ENCODE data around the gene GPBP1.
"Not testable (repeated sequence)": the region's sequence is repeated elsewhere in the genome, so short reads cannot be mapped to it uniquely, and the experiment has no call there.

Gene GPBP1

DNA sequence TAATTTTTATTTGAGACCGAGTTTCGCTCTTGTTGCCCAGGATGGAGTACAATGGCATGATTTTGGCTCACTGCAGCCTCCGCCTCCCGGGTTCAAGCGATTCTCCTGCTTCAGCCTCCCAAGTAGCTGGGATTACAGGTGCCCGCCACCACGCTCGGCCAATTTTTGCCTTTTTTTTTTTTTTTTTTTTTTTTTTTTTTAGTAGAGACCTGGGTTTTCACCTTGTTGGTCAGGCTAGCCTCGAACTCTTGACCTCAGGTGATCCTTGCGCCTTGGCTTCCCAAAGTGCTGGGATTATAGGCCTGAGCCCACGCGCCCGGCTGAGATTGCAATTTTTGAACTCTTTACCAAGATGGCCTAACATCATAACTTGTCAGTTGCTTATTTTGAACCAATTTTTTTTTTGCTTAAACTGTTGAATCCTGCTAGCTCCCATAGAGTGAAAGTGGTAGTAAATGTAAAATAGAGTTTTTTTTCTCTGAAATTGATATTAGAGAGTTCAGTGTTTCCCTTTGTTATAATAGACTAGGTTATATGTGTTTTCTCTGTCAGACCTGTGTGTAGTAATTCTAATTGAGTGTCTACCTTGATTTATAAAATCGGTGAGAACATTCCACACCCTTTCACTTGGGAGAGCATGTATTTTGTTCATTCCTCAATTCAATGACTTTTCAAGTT is 3.8 kb downstream of the GPBP1 start:
- no peak for DNase-seq (ENCODE audit: low read depth)

DNA sequence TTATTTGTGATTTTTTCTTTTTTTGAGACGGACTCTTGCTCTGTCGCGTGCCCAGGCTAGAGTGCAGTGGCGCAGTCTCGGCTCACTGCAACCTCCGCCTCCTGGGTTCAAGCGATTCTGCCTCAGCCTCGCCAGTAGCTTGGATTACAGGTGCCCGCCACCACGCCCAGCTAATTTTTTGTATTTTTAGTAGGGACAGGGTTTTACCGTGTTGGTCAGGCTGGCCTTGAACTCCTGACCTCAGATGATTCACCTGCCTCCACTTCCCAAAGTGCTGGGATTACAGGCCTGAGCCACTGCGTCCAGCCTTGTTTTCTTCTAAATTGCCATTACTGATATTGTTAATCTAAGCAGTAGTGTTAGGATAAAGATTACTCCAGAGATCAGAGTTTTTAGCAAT is 4.4 kb downstream of the GPBP1 start:
- not testable (repeated sequence) for DNase-seq (ENCODE audit: low read depth)

DNA sequence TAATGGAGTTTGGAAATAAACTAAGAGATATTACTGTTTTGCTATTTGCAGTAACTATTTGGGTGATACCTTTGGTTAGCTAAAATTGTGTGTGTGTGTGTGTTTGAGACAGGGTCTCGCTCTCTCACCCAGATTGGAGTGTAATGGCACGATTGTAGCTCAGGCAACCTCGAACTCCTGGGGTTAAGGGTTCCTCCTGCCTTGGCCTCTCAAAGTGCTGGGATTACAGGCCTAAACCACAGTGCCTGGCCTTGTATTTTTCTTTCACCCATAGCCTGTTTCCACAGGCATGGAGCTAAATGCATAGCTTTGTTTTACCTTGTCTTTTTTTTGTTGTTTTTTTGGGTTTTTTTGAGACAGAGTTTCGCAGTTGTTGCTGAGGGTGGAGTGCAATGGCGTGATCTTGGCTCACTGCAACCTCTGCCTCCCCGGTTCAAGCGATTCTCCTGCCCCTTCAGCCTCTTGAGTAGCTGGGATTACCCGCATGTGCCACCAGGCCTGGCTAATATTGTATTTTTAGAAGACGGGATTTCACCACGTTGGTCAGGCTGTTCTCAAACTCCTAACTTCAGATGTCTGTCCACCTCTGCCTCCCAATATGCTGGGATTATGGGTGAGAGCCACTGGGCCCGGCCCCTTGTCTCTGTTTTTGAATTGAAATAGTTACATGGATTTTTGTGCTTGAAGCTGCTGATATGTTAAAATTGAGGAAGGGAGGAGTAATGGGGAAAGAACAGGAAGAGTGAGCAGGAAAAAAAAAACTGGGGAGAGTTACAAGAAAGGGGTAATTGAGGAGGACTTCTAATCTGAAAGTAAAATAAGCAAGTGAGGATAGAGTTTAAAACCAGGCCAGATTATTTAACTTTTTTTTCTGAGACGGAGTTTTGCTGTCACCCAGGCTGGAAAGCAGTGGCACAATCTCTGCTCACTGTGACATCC is 5.7 kb downstream of the GPBP1 start:
- DNase-seq (ENCODE audit: low read depth) = no peak

DNA sequence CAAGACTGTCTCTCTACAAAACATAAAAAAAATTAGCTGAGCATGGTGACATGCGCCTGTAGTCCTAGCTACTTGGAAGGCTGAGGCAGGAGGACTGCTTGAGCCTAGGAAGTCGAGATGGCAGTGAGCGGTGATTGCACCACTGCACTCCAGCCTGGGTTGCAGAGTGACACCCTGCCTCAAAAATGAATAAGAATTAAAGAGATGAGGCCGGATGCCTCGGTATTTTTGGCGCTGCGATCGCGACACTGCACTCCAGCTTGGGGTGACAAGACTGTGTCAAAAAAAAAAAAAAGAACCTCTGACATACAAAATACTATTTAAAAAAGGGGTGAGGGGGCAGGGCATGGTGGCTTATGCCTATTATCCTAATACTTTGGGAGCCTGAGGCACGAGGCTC is 7.3 kb downstream of the GPBP1 start:
- no peak for DNase-seq (ENCODE audit: low read depth)

DNA sequence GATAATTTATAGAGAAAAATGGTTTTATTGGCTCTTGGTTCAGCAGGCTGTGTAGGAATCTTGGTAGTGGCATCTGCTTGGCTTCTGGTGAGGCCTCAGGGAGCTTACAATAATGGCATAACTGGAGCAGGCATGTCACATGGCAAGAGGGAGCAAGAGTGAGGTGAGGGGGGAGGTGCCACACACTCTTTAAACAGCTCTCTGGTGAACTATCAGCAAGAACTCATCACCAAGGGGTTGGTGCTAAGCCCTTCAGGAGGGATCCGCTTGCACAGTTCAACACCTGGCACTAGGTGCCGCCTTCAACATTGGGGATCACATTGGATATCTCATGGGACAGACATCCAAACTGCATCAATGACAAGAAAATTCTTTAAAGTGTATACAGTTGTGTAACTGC is 10.5 kb downstream of the GPBP1 start:
- no peak for DNase-seq (ENCODE audit: low read depth)

DNA sequence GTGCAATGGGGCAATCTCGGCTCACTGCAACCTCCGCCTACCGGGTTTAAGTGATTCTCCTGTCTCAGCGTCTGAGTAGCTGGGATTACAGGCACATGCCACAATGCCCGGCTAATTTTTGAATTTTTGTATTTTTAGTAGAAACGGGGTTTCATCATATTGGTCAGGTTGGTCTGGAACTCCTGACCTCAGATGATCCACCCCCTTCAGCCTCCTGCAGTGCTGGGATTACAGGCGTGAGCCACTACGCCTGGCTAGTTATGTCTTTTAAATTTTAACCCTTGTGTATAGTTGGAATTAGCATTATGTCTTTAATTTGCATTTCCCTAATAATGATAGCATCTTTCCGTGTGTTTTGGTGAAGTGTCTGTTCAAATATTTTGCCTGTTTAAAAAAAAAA is 11.5 kb downstream of the GPBP1 start:
- DNase-seq (ENCODE audit: low read depth) = no peak

DNA sequence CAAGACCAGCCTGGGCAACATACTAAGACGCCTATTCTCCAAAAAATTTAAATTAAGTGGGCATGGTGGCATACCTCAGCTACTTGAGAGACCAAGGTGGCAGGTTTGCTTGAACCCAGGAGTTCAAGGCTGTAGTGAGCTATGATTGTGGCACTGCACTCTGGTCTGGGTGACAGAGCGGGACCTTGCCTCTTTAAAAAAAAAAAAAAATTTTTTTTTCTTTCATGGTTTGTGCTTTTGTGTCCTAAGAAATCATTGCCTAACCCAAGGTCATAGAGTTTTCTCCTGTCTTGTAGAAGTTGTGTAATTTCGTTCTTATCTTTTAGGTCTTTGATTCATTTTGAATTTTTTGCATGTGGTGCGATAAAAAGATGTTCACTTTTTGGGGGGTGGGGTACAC is 12.3 kb downstream of the GPBP1 start:
- no peak for DNase-seq (ENCODE audit: low read depth)

DNA sequence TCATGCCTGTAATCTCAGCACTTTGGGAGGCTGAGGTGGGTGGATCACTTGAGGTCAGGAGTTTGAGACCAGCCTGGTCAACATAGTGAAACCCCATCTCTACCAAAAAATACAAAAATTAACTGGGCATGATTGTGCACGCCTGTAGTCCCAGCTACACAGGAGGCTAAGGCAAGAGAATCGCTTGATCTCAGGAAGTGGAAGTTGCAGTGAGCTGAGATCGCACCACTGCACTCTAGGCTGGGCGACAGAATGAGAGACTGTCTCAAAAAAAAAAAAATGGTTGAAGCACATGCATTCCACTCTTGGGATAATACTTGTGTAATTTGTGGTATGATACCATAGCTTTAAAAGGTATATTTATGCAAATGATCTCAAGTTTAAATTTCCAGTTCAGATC is 14.1 kb downstream of the GPBP1 start:
- DNase-seq (ENCODE audit: low read depth) = not testable (repeated sequence)

DNA sequence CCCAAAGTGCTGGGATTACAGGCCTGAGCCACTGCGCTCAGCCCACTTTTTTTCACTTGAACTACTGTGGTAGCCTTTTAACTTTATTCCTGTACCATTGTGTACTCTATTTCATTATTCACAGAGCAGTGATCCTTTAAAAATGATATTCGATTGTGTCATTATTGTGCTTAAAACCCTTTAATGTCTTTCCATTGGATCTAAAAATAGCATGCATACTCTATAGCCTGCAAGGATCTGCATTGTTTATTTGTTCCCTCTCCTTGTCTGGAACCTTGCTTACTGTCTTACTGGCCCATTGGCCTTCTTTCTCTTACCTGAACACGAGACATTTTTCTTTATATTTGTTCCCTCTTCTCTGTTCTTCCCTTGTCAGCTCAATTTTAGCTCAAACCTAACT is 15.7 kb downstream of the GPBP1 start:
- DNase-seq (ENCODE audit: low read depth) = no peak

DNA sequence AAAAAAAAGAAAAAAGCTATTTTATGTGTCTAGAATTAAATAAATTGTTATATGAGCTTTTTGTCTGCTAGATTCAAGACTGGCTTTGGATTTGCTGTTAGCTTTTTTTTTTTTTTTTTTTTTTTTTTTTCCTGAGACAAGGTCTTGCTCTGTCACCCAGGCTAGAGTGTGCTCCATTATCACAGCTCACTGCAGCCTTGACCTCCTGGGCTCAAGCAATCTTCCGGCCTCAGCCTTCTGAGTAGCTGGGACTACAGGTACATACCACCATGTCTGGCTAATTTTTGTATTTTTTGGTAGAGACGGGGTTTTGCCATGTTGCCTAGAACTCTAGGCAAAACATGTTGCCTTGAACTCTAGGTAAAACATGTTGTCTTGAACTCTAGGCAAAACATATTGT is 16.7 kb downstream of the GPBP1 start:
- DNase-seq (ENCODE audit: low read depth) = no peak

DNA sequence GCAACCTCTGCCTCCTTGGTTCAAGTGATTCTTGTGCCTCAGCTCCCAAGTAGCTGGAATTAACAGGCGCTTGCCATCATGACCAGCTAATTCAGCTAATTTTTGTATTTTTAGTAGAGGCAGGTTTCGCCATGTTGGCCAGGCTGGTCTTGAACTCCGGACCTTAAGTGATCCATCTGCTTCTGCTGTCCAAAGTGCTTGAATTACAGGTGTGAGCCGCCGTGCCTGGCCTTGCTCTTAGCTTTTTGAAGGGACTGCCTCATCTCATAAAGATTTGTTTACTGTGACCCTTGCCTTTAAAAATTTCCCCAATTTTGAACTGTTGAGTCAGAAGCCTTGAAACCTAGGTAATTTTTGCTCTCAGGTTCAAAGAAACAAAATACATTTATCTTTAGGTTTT is 17.3 kb downstream of the GPBP1 start:
- no peak for DNase-seq (ENCODE audit: low read depth)

DNA sequence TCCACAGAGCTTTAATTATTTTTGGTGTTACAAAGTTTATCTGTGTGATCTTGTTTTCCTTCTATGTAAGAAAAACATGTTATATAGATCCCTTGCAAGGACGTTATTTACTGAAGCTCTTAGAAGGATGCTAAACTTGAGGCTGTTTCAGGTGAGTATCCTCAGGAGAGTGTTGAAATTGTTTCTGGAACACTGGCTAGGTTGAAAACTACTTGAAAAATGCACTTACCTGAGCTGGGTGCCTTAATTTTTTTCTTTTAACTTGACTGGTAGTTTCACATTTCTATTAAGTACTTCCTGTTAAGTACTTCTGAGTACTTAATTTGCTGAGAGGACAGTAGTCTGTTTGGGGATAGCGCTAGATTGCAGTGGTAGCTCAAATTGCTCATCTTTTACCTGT is 18.1 kb downstream of the GPBP1 start:
- DNase-seq (ENCODE audit: low read depth) = no peak

DNA sequence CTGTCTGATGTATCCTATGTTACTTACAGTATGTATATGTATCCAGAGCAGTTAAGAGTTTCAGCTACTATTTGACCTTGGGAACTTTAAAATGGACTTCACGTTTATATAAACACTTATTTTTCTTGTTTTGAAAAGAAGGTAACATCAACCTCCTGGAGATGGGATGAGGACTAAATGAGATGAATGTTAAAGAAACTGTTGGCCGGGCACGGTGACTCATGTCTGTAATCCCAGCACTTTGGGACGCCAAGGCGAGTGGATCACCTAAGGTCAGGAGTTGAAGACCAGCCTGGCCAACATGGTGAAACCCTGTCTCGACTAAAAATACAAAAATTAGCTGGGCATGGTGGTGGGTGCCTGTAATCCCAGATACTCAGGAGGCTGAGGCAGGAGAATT is 19.0 kb downstream of the GPBP1 start:
- DNase-seq (ENCODE audit: low read depth) = not testable (repeated sequence)

DNA sequence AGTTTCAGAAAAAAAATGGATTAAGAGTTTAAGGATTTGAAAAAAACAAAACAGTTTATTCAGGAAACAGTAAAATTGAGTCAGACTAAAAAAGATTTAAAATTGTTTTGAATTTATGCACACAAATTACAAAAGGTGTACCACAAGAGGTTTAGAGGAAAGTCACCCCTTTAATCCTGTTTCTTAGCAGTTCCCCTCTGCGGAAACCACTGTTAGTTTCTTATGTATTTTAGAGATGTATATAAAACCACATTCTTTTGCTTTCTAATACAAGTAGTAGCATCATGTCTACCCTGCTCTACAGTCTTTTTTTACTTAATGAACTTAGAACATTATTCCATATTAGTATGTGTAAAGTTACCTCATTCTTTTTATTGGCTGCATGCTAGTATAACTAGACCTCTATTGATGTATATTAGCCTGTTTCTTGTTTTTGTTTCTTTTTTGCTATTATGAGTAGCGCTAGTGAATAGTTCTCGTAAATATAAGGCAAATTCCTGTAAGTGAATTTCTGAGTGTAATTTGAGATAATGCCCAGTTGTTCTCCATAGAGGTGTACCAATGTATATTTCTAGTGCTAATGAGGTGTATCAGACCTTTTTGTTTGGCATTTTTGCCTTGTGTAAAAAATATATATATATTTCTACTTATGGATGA is 20.0 kb downstream of the GPBP1 start:
- no peak for DNase-seq (ENCODE audit: low read depth)

DNA sequence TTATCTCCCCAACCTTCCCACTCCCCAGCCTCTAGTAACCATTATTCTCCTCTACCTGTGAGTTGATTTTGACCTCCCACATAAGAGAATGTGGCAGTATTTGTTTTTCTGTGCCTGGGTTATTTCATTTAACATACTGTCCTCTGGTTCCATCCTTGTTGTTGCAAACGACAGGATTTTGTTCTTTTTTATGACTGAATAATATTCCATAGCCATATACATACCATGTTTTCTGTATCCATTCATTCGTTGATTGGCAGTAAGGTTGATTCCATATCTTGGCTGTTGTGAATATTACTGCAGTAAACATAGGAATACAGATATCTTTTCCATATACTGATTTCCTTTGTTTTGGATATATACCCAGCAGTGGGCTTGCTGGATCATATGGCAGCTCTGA is 20.8 kb downstream of the GPBP1 start:
- DNase-seq (ENCODE audit: low read depth) = no peak

DNA sequence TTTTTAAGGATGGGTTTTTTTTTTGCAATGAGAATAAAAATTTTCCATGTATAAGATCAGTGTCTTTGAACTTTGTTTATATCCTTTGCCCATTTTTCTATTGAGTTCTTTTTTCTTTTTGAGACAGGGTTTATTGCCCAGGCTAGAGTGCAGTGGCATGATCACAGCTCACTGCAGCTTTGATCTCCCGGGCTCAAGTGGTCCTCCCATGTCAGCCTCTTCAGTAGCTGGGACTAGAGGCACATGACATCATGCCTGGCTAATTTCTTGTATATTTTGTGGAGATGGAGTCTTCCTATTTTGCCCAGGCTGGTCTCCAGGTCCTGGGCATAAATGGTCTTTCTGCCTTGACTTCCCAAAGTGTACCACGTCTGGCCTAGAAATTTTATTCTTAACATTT is 21.2 kb downstream of the GPBP1 start:
- no peak for DNase-seq (ENCODE audit: low read depth)

DNA sequence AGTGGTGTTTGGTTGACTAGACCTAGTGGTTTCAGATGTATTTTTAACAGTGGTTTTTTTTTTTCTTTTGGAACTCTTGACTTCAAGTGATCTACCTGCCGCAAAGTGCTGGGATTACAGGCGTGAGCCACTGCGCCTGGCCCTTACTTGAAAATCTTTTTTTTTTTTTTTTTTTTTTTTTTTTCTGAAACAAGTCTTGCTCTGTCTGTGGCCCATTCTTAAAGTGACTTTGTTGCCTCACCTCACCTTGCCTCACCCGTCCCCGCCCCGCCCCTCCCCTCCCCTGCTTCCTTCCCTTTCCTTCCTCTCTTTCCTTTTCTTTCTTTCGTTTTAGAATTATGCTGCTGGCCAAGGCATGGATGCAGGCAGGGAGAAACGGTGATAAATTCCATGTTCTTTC is 26.0 kb downstream of the GPBP1 start:
- DNase-seq (ENCODE audit: low read depth) = no peak

DNA sequence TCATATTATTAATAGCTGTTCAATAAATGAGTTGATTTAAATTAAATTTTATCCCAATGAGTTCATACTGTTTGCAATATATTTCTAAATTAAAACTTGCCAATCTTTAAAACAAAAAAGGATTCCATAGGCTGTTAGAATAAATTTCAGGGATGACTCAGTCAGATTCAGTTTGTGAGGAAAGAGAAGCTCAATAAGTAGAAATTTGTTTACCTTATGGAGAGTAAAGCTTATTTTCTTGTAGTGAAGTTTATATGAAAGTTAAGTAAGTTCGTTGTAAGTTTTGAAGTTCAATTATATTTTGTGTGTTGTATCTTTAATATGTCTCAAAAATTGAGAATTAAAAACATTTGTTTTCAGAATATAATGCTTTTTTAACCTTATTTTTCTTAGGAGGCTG is 29.0 kb downstream of the GPBP1 start:
- no peak for DNase-seq (ENCODE audit: low read depth)

DNA sequence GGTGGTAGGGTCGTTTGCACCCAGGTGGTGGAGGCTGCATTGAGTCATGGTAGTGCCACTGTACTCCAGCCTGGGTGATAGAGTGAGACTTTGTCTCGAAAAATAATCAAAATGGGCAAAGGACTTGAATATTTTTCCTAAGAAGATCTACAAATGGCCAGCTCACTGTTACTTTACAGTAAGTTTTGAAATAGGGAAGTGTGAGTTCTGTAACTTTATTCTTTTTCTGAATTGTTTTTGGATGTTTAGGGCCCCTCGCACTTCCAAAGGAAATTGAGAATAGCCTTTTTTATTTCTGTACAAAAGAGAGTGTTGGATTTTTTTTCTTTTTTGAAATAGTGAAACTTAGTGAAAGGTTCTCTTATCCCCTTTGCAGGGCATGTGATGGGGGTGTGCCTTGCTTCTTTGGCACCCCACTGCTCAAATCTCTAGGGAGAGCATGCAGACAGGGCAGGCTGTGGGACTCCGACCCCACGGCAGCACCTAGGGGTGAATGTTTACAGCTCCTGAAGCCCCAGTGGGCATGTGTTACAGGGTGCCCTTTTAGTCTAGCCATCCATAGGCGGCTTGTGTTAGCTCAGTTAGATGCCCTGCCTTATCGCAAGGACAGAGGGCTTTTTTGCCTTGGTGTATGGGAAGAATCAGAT is 33.3 kb downstream of the GPBP1 start:
- no peak for DNase-seq (ENCODE audit: low read depth)

DNA sequence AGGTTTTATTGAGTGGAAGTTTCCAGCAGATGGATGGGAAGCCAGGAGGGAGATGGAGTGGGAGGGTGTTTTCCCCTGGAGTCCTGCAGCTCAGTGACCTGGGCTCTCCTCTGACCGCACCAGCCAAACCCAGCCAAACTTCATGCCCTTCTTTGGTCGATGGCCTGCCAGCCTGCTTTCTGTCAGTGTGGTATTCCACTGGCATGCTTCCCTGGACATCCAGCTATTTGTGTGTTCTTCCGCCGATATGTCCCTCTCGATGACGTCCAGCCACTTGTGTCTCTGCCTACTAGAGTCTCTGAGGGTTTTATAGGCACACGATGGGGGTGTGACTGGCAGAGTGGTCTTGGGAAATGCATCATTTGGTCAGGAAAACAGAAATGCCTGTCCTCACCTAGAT is 33.8 kb downstream of the GPBP1 start:
- DNase-seq (ENCODE audit: low read depth) = no peak

DNA sequence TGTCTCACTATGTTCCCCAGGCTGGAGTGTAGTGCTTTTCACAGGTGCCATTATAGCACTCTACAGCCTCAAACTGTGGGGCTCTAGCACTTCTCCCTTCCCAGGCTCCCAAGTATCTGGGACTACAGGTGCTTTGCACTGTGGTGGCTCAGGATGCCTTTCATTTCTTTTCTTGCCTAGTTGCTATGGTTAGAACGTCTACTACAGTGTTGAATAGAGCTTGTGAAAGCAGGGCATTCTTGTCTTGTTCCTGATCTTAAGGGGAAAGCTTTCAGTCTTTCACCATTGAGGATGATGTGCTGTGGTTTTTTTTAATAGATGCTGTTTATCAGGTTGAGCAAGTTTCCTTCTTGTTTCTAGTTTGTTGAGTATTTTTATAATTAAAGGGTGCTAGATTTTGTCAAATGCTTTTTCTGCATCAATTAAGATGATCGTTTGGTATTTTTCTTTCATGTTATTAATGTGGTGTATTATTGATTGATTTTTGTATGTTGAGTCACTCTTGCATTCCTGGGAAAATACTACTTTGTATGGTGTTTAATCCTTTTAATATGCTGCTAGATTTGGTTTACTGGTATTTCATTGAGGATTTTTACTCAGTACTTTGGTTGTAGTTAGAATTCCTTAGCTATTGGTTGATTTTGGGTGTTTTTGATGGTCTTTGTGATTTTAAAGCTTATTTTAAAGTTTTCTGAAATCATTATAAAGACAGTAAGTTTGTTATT is 35.6 kb downstream of the GPBP1 start:
- DNase-seq (ENCODE audit: low read depth) = no peak

DNA sequence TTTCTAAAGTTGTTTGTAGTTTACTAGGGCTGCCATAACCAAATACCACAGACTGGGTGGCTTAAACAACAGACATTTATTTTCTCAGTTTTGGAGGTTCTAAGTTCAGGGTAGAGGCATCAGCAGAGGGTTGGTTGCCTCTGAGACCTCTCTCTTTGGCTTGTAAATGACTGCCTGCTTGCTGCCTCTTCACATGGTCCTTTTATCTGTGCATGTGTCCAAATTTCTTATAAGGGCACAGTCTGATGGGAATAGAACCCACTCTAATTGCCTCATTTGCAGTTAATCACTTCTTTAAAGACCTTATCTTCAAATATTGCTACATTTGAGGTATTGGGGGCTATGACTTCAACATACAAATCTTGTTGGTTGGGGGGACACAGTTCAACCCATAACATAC is 36.8 kb downstream of the GPBP1 start:
- no peak for DNase-seq (ENCODE audit: low read depth)
